Spleen (tissue), 11 donors: Measurements from ENCODE around the gene PPP5C. TPM values are rescaled to one million over a fixed set of nuclear protein-coding genes. Genes with fewer than 3 reads are reported as not detected.

Experiments used
- DNase-seq: peaks from one replicate; pipeline ENCODE4 v3.0.0-alpha.2; 2020
- H3K27ac ChIP-seq, 8 donors: fragments of 200-600 bp; sonication (generic) in 7 of 8; 1 replicate in 4 of 8; 2 replicates in 4 of 8; pipeline versions ENCODE4 v1.5.0 to v1.8.0; 2016 to 2021; ENCODE audit warnings: inconsistent platforms in 4 of 8, mild to moderate bottlenecking in 4 of 8, moderate library complexity in 1 of 8
- H3K27me3 ChIP-seq, 7 donors: fragments of 200-600 bp; sonication (generic) in 6 of 7; replicated peaks in 1 of 7; 1 replicate in 4 of 7; 2 replicates in 3 of 7; pipeline versions ENCODE4 v1.5.0 to v1.8.0; 2016 to 2021; ENCODE audit warnings: inconsistent platforms in 3 of 7, mild to moderate bottlenecking in 1 of 7
- H3K36me3 ChIP-seq, 6 donors: fragments of 200-600 bp; sonication (generic) in 5 of 6; 1 replicate in 4 of 6; 2 replicates in 2 of 6; pipeline versions ENCODE4 v1.5.0 to v1.8.0; 2016 to 2021; ENCODE audit warnings: inconsistent platforms in 2 of 6
- H3K4me1 ChIP-seq, 6 donors: fragments of 200-600 bp; sonication (generic) in 5 of 6; 1 replicate in 3 of 6; 2 replicates in 3 of 6; pipeline versions ENCODE4 v1.5.0 to v1.8.0; 2016 to 2021; ENCODE audit warnings: inconsistent platforms in 3 of 6
- H3K4me3 ChIP-seq, 8 donors: fragments of 200-600 bp; sonication (generic) in 7 of 8; 1 replicate in 4 of 8; 2 replicates in 4 of 8; pipeline versions ENCODE4 v1.5.0 to v1.8.0; 2016 to 2021; ENCODE audit warnings: inconsistent platforms in 4 of 8, mild to moderate bottlenecking in 4 of 8, moderate library complexity in 2 of 8
- H3K9me3 ChIP-seq, 8 donors: fragments of 200-600 bp; sonication (generic) in 7 of 8; 1 replicate in 4 of 8; 2 replicates in 4 of 8; pipeline versions ENCODE4 v1.5.0 to v1.8.0; 2016 to 2021; ENCODE audit warnings: inconsistent platforms in 4 of 8
- CTCF ChIP-seq, 11 experiments: fragments of 200-600 bp in 7 of 11; fragments of 450-650 bp in 4 of 11; sonication (generic) in 4 of 11; IDR thresholded peaks in 8 of 11; conservative IDR thresholded peaks in 3 of 11; 1 replicate in 7 of 11; 2 replicates in 4 of 11; pipeline versions ENCODE4 v1.4.0 to v1.8.0; 2016 to 2021; ENCODE audit warnings: antibody characterized with exemption in 11 of 11, inconsistent platforms in 4 of 11, mild to moderate bottlenecking in 1 of 11
- POLR2A ChIP-seq, 3 donors: fragments of 450-650 bp; IDR thresholded peaks; one replicate each; pipeline ENCODE4 v1.5.1; 2017; ENCODE audit warnings: antibody characterized with exemption in 3 of 3, mild to moderate bottlenecking in 1 of 3
- POLR2AphosphoS5 ChIP-seq, 3 donors: sonication (generic); formaldehyde crosslinking; IDR thresholded peaks; one replicate each; pipeline ENCODE4 v1.5.1; 2017; ENCODE audit warnings: antibody characterized with exemption in 3 of 3
- WGBS, 5 donors: extraction: QIAGEN DNeasy Blood & Tissue Kit in 3 of 5; methylation state at CpG; one replicate each; pipeline versions ENCODE4 v1.1.5 to v1.1.7; 2013 to 2018; 5-methylcytosine and 5-hydroxymethylcytosine counted together
- intact Hi-C: fragments of 100-400 bp; cut with DNase I; formaldehyde crosslinking; loops from one replicate; pipeline ENCODE4 v1.15.0; 2023; ENCODE audit warnings: low total_unique reads
- polyA plus RNA-seq, 3 donors: library from polyadenylated mRNA; stranded (reverse); fragments of 200-250 nt; gene quantifications; one replicate each; pipeline ENCODE4 v1.2.1, GENCODE V29; 2013
- total RNA-seq, 7 donors: library from RNA; depleted of rRNA in 3 of 7; stranded (reverse); fragments of >200 nt in 3 of 7; fragmentation: NEBNext Ultra II Directional in 4 of 7; extraction: Animal tissue kit (Norgen Biotek cat#: 25700) in 4 of 7; gene quantifications; one replicate each; pipeline versions ENCODE4 v1.1.0 to v1.2.1, GENCODE V29; 2016 to 2021
- donor health status: healthy with polysubstance abuse.
- donor health status: DM: no; HTN: no; CAD: no; lungs with moderate emphysema.
- donor health status: DM: no; HTN: no; CAD: no.
- donor health status: Bipolar disorder and iron deficiency.
- donor health status: healthy.
- donor health status: DM: no; HTN: no; CAD: no.
- donor health status: DM: yes; HTN: yes; CAD: no.

The PPP5C gene
- total and polyA plus RNA-seq, 10 donors: 26.5 to 87.3 (median 68.6) TPM

GRCh38 chr19:46324277-46324676, 22.6 kb upstream of the PPP5C start:
- Histone ChIP-seq H3K36me3 (peaks cover 0 to 98% (median 15%) of the 10 kb centered on the region in 6 donors), H3K4me3 (no peak overlapping the region), H3K27ac (no peak overlapping the region), H3K9me3 (peaks cover 2 to 43% (median 33%) of the 10 kb centered on the region in 8 donors), H3K27me3 (no peaks in the 10 kb centered on the region), H3K4me1 (no peaks in the 10 kb centered on the region)
- intact Hi-C loops: no loop called here
- DNase-seq: no peak
- TF ChIP-seq CTCF (IDR thresholded peaks at IDR 0.05 in 8 of 11, conservative IDR thresholded peaks at IDR 0.05 in 3 of 11) (no peak), POLR2A (IDR thresholded peaks at IDR 0.05) (no peak), POLR2AphosphoS5 (IDR thresholded peaks at IDR 0.05) (no peak)
- WGBS, 5 donors: 76 to 94% (median 85%) methylated on average over 3 of the region's 3 CpGs

- intact Hi-C loops: no loop called here
- Histone ChIP-seq H3K27me3 (no peaks in the 10 kb centered on the region), H3K27ac (no peak overlapping the region), H3K4me3 (no peak overlapping the region), H3K36me3 (peaks cover 0 to 98% (median 16%) of the 10 kb centered on the region in 6 donors), H3K4me1 (no peaks in the 10 kb centered on the region), H3K9me3 (peaks cover 2 to 46% (median 33%) of the 10 kb centered on the region in 8 donors)
- no peak for DNase-seq
- 87 to 98% (median 94%) methylated on average over 4 of the region's 4 CpGs for WGBS, 5 donors
- TF ChIP-seq CTCF (IDR thresholded peaks at IDR 0.05 in 8 of 11, conservative IDR thresholded peaks at IDR 0.05 in 3 of 11): no peak
- TF ChIP-seq POLR2A (IDR thresholded peaks at IDR 0.05): no peak
- no peak for TF ChIP-seq POLR2AphosphoS5 (IDR thresholded peaks at IDR 0.05)
These were observed 20.3 kb upstream of the PPP5C start for GRCh38 chr19:46326608-46327007.

GRCh38 chr19:46328079-46328478, 18.8 kb upstream of the PPP5C start:
- no peak overlapping the region for H3K27ac ChIP-seq
- no peaks in the 10 kb centered on the region for H3K27me3 ChIP-seq
- intact Hi-C loops: no loop called here
- no peaks in the 10 kb centered on the region for H3K4me1 ChIP-seq
- H3K36me3 ChIP-seq: peaks cover 0 to 96% (median 16%) of the 10 kb centered on the region in 6 donors
- WGBS, 5 donors: 92 to 98% (median 97%) methylated on average over 2 of the region's 2 CpGs
- no peak for DNase-seq
- TF ChIP-seq POLR2A (IDR thresholded peaks at IDR 0.05) (no peak), CTCF (IDR thresholded peaks at IDR 0.05 in 8 of 11, conservative IDR thresholded peaks at IDR 0.05 in 3 of 11) (no peak), POLR2AphosphoS5 (IDR thresholded peaks at IDR 0.05) (no peak)
- H3K9me3 ChIP-seq: peaks cover 2 to 46% (median 33%) of the 10 kb centered on the region in 8 donors
- no peak overlapping the region for H3K4me3 ChIP-seq

- H3K27ac ChIP-seq: no peak overlapping the region
- intact Hi-C loops: no loop called here
- no peaks in the 10 kb centered on the region for H3K27me3 ChIP-seq
- peaks cover 0 to 93% (median 13%) of the 10 kb centered on the region in 6 donors for H3K36me3 ChIP-seq
- H3K4me3 ChIP-seq: no peak overlapping the region
- DNase-seq: no peak
- WGBS, 5 donors: 86 to 96% (median 94%) methylated on average over 2 of the region's 2 CpGs
- peaks cover 2 to 42% (median 33%) of the 10 kb centered on the region in 8 donors for H3K9me3 ChIP-seq
- no peaks in the 10 kb centered on the region for H3K4me1 ChIP-seq
- TF ChIP-seq POLR2A (IDR thresholded peaks at IDR 0.05) (no peak), CTCF (IDR thresholded peaks at IDR 0.05 in 8 of 11, conservative IDR thresholded peaks at IDR 0.05 in 3 of 11) (no peak), POLR2AphosphoS5 (IDR thresholded peaks at IDR 0.05) (no peak)
These were observed 16.5 kb upstream of the PPP5C start for GRCh38 chr19:46330319-46330918.
